Measurements from ENCODE around the gene ZYX.
A peak's percentile ranks its signal among the peaks of the same experiment; 100 is the strongest.

Gene ZYX

DNA sequence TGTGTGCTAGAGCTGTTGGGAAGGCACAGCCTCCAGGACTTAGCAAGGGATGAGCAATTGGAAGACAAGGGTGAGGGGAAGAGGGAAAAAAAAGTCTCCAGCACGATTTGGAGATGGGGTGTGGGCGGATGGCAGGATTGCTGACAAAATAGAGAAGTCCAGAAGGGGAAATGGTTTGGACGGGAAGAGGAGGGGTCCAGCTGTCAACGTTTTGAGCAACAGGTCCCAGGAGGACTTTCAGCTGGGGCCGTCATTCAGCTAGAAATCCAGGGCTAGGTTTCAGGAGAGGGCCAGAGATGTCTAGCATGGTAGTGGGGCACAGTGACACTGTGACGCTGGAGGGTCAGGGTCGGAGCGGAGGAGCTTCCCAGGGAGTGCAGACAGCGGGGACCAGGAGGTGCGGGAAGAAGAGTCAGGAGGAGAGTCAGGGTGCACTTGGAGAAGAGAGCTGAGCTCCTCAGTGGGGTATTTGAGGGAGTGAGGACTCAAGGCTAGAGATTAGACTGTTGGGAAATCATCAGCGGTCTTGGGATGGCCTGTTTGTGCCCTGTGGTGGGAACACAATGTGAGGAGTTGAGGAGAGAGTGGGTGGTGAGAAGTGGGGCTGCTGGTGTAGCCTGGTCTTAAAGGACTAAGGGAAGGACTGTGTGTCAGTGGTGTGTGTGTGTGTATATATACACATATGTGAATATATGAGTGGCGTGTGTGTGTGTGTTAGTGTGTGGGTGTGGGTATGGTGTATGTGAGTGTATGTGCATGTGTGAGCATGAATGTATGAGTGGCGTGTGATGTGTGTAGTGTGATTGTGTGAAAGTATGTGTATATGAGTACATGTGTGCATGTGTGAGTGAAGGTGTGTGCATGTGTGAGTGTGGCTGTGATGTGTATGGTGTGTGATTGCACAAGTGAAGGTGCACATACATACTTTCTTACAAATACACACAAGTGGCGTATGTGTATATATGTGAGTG is 3.8 kb downstream of the ZYX start:
- no peak overlapping the region for H3K4me2 ChIP-seq (ENCODE audit: insufficient read depth, low read length)
- DNase-seq (no peak), ATAC-seq (ENCODE audit: insufficient read depth, low read depth) (no peak)
- no peaks in the 10 kb centered on the region for H3K36me3 ChIP-seq (ENCODE audit: insufficient read depth, low read length)
- TF ChIP-seq, protein P1, sequence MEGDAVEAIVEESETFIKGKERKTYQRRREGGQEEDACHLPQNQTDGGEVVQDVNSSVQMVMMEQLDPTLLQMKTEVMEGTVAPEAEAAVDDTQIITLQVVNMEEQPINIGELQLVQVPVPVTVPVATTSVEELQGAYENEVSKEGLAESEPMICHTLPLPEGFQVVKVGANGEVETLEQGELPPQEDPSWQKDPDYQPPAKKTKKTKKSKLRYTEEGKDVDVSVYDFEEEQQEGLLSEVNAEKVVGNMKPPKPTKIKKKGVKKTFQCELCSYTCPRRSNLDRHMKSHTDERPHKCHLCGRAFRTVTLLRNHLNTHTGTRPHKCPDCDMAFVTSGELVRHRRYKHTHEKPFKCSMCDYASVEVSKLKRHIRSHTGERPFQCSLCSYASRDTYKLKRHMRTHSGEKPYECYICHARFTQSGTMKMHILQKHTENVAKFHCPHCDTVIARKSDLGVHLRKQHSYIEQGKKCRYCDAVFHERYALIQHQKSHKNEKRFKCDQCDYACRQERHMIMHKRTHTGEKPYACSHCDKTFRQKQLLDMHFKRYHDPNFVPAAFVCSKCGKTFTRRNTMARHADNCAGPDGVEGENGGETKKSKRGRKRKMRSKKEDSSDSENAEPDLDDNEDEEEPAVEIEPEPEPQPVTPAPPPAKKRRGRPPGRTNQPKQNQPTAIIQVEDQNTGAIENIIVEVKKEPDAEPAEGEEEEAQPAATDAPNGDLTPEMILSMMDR (IDR thresholded peaks at IDR 0.05; ENCODE audit: borderline replicate concordance, extremely low read depth, low read length, poor library complexity, severe bottlenecking), result no peak
- TF ChIP-seq EZH2 (IDR thresholded peaks at IDR 0.05; ENCODE audit: borderline replicate concordance, low read depth, low read length, severe bottlenecking), result no peak
- no peak overlapping the region for H3K27ac ChIP-seq (ENCODE audit: low read length)
- no peaks in the 10 kb centered on the region for H3K9me3 ChIP-seq (ENCODE audit: insufficient read depth, low read length, severe bottlenecking)
- no peak overlapping the region for H3K9ac ChIP-seq (ENCODE audit: low read depth, low read length)
- peaks cover 9% of the 10 kb centered on the region for H3K4me1 ChIP-seq (ENCODE audit: insufficient read depth, low read length)
- H4K20me1 ChIP-seq (ENCODE audit: insufficient read depth, low read length), result no peaks in the 10 kb centered on the region
- H3K79me2 ChIP-seq (ENCODE audit: insufficient read depth, low read length), result no peaks in the 10 kb centered on the region
- no peak overlapping the region for H3K4me3 ChIP-seq (ENCODE audit: low read depth in 1 of 2, low read length in 2 of 2)
- no peaks in the 10 kb centered on the region for H3K27me3 ChIP-seq (ENCODE audit: insufficient read depth, low read length, poor library complexity)
- H2AFZ ChIP-seq (ENCODE audit: low read depth, low read length), result no peak overlapping the region

DNA sequence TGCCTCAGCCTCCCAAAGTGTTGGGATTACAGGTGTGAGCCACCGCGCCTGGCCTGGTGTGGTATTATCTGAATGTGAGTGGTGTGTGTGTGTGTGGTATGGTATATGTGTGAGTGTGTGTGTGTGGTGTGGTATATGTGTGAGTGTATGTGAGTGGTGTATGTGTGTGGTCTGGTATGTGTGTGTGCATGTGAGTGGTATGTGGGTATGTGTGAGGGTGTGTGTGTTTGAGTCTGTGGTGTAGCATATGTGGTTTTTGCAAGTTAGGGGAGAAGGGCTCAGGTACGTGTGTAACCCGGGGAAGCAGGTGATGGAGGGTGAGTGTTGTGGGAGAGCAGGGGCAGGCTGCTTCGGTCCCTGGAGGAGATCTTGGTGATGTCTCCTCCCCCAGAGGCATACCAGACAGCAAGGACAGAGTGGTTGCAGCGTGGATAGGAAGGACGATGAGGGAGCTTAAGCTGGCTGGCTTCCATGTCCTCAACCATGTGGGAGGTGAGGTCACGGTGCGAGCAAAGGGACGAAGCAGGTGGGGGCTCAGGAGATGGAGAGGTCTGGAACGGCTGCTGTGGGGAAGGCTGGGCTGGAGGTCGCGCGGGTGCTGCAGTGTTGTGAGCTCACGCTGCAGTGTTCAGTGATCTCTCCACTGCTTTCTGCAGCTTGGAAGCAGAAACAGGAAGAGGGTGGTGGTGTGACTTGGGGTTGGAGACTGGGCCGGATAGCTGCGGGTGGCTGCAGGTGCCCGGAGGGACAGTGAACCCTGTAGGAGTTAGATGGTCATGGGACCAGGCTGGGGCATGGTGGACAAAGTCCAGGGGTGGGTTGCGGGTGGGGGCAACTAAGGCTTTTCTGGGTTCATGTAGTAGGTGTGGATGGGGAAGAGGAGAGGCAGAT is 5.0 kb downstream of the ZYX start:
- H3K4me2 ChIP-seq (ENCODE audit: insufficient read depth, low read length), result no peak overlapping the region
- no peaks in the 10 kb centered on the region for H4K20me1 ChIP-seq (ENCODE audit: insufficient read depth, low read length)
- ATAC-seq (ENCODE audit: insufficient read depth, low read depth) (peak; percentile 44), DNase-seq (no peak)
- no peaks in the 10 kb centered on the region for H3K9me3 ChIP-seq (ENCODE audit: insufficient read depth, low read length, severe bottlenecking)
- 0 out of 2 replicates have a peak overlapping the region, but pooled peaks have one; percentile 29 for H2AFZ ChIP-seq (ENCODE audit: low read depth, low read length)
- H3K27me3 ChIP-seq (ENCODE audit: insufficient read depth, low read length, poor library complexity), result no peaks in the 10 kb centered on the region
- no peaks in the 10 kb centered on the region for H3K4me1 ChIP-seq (ENCODE audit: insufficient read depth, low read length)
- H3K79me2 ChIP-seq (ENCODE audit: insufficient read depth, low read length), result no peaks in the 10 kb centered on the region
- no peak overlapping the region for H3K9ac ChIP-seq (ENCODE audit: low read depth, low read length)
- no peak for TF ChIP-seq EZH2 (IDR thresholded peaks at IDR 0.05; ENCODE audit: borderline replicate concordance, low read depth, low read length, severe bottlenecking)
- TF ChIP-seq, protein P1 (IDR thresholded peaks at IDR 0.05; ENCODE audit: borderline replicate concordance, extremely low read depth, low read length, poor library complexity, severe bottlenecking), result no peak
- no peak overlapping the region for H3K4me3 ChIP-seq (ENCODE audit: low read depth in 1 of 2, low read length in 2 of 2)
- H3K36me3 ChIP-seq (ENCODE audit: insufficient read depth, low read length), result no peaks in the 10 kb centered on the region
- H3K27ac ChIP-seq (ENCODE audit: low read length), result no peak overlapping the region

- Histone ChIP-seq H3K4me2 (ENCODE audit: insufficient read depth, low read length) (no peak overlapping the region), H3K9me3 (ENCODE audit: insufficient read depth, low read length, severe bottlenecking) (no peaks in the 10 kb centered on the region), H3K36me3 (ENCODE audit: insufficient read depth, low read length) (no peaks in the 10 kb centered on the region), H3K27ac (ENCODE audit: low read length) (no peak overlapping the region), H3K79me2 (ENCODE audit: insufficient read depth, low read length) (no peaks in the 10 kb centered on the region), H3K9ac (ENCODE audit: low read depth, low read length) (no peak overlapping the region), H2AFZ (ENCODE audit: low read depth, low read length) (no peak overlapping the region), H3K4me1 (ENCODE audit: insufficient read depth, low read length) (no peaks in the 10 kb centered on the region), H4K20me1 (ENCODE audit: insufficient read depth, low read length) (no peaks in the 10 kb centered on the region), H3K27me3 (ENCODE audit: insufficient read depth, low read length, poor library complexity) (no peaks in the 10 kb centered on the region), H3K4me3 (ENCODE audit: low read depth in 1 of 2, low read length in 2 of 2) (no peak overlapping the region)
- no peak for TF ChIP-seq EZH2 (IDR thresholded peaks at IDR 0.05; ENCODE audit: borderline replicate concordance, low read depth, low read length, severe bottlenecking)
- TF ChIP-seq, protein P1 (IDR thresholded peaks at IDR 0.05; ENCODE audit: borderline replicate concordance, extremely low read depth, low read length, poor library complexity, severe bottlenecking), result peak; percentile 40
- DNase-seq, result no peak
- 0 out of 3 replicates have a peak, but pooled peaks have one; percentile 18 for ATAC-seq (ENCODE audit: insufficient read depth, low read depth)
Observed at GRCh38 chr7:143387156-143387975, 6.2 kb downstream of the ZYX start.
